Stimulated activated CD4-positive, alpha-beta T cell treated with anti-CD3 and anti-CD28 coated beads, Interleukin-12 subunit alpha, Interleukin-12 subunit beta, amount 100 ng/mL, for 48 hours (primary cell): Measurements from ENCODE around the gene MAU2.

Experiments used
- DNase-seq, 3 donors: peaks; one replicate each; pipeline ENCODE4 v3.0.0-alpha.2; 2020; ENCODE audit warnings: low read depth in 2 of 3, low spot score in 1 of 3

MAU2 gene

GRCh38 chr19:19320361-19321140 lies at the start of gene MAU2, which contains the start of gene SUGP1:
MAU2 (plus strand) TSS chr19:19320829; CDS start chr19:19320860, 31 bp downstream.
SUGP1 (minus strand) TSS chr19:19320509; CDS start chr19:19320496, 13 bp downstream.
- peak; percentile 80 to 85 (median 83) for DNase-seq

- DNase-seq, result no peak
These were observed 48.6 kb upstream of the MAU2 start for GRCh38 chr19:19271828-19272599.

- no peak for DNase-seq
These were observed 46.5 kb upstream of the MAU2 start for GRCh38 chr19:19274146-19274545.

GRCh38 chr19:19274716-19275565 lies 45.7 kb upstream of the MAU2 start:
- no peak for DNase-seq

GRCh38 chr19:19276386-19276785 lies 44.2 kb upstream of the MAU2 start:
- no peak for DNase-seq

GRCh38 chr19:19276851-19277250 lies 43.8 kb upstream of the MAU2 start:
- DNase-seq, result no peak

- DNase-seq, result no peak
These were observed 42.3 kb upstream of the MAU2 start for GRCh38 chr19:19278315-19278714.

GRCh38 chr19:19279062-19279612 lies 41.5 kb upstream of the MAU2 start:
- DNase-seq, result no peak

- DNase-seq, result no peak
These were observed 40.8 kb upstream of the MAU2 start for GRCh38 chr19:19279853-19280252.

- no peak for DNase-seq
These were observed 40.1 kb upstream of the MAU2 start for GRCh38 chr19:19280561-19280960.

- no peak for DNase-seq
These were observed 34.9 kb upstream of the MAU2 start for GRCh38 chr19:19285686-19286085.

GRCh38 chr19:19292607-19293006 lies 28.0 kb upstream of the MAU2 start:
- no peak for DNase-seq

GRCh38 chr19:19294914-19295313 lies 25.7 kb upstream of the MAU2 start:
- no peak for DNase-seq

- DNase-seq, result no peak
These were observed 23.5 kb upstream of the MAU2 start for GRCh38 chr19:19296953-19297689.

- no peak for DNase-seq
These were observed 22.9 kb upstream of the MAU2 start for GRCh38 chr19:19297759-19298158.

- DNase-seq, result no peak
These were observed 20.0 kb upstream of the MAU2 start for GRCh38 chr19:19300613-19301012.

- DNase-seq, result no peak
These were observed 17.2 kb upstream of the MAU2 start for GRCh38 chr19:19303411-19303810.

GRCh38 chr19:19304186-19304965 lies 16.3 kb upstream of the MAU2 start:
- DNase-seq, result no peak

GRCh38 chr19:19305066-19305465 lies 15.6 kb upstream of the MAU2 start:
- no peak for DNase-seq

GRCh38 chr19:19305696-19306095 lies 14.9 kb upstream of the MAU2 start:
- no peak for DNase-seq
